ENCODE data around the gene SLC22A1. TPM values are rescaled to one million over a fixed set of nuclear protein-coding genes. Genes with fewer than 3 reads are reported as not detected.
"Not testable (repeated sequence)": the region's sequence is repeated elsewhere in the genome, so short reads cannot be mapped to it uniquely, and the experiment has no call there.

Gene SLC22A1
- total RNA-seq, 1 experiment from 2014 or later: 1.2 TPM

- TF ChIP-seq EMX1 (CRISPR knock-in tag; IDR thresholded peaks at IDR 0.05) (no peak), ZNF423 (CRISPR knock-in tag; IDR thresholded peaks at IDR 0.05) (no peak)
Observed at GRCh38 chr6:160112628-160113299, 8.9 kb upstream of the SLC22A1 start (continued).

GRCh38 chr6:160114536-160114935 lies 7.1 kb upstream of the SLC22A1 start:
- H3K9me3 Mint-ChIP-seq: peaks cover 22% of the 10 kb centered on the region
- H3K4me3 Mint-ChIP-seq; CTCF ChIA-PET; H3K27me3 Mint-ChIP-seq (ENCODE audit: low read depth); H3K36me3 Mint-ChIP-seq; ATAC-seq; DNase-seq (ENCODE audit: low spot score); H3K27ac Mint-ChIP-seq; POLR2A ChIA-PET: not testable (repeated sequence)
- peaks cover 16% of the 10 kb centered on the region for H3K4me1 Mint-ChIP-seq

GRCh38 chr6:160115421-160115820 lies 6.2 kb upstream of the SLC22A1 start:
- Mint-ChIP-seq H3K4me1 (peaks cover 16% of the 10 kb centered on the region), H3K27ac (no peak overlapping the region), H3K4me3 (no peak overlapping the region), H3K9me3 (peaks cover 23% of the 10 kb centered on the region), H3K36me3 (peaks cover 10% of the 10 kb centered on the region), H3K27me3 (ENCODE audit: low read depth) (no peaks in the 10 kb centered on the region)
- CTCF ChIA-PET: no interaction called here
- POLR2A ChIA-PET: no interaction called here
- no peak for ATAC-seq
- no peak for TF ChIP-seq NFE2L1 (CRISPR knock-in tag; IDR thresholded peaks at IDR 0.05)
- no peak for TF ChIP-seq JAZF1 (CRISPR knock-in tag; IDR thresholded peaks at IDR 0.05)
- no peak for TF ChIP-seq ZSCAN18 (CRISPR knock-in tag; IDR thresholded peaks at IDR 0.05)
- TF ChIP-seq SMAD4 (CRISPR knock-in tag; IDR thresholded peaks at IDR 0.05): no peak
- TF ChIP-seq ATF1 (CRISPR knock-in tag; IDR thresholded peaks at IDR 0.05): no peak
- TF ChIP-seq ZNF532 (CRISPR knock-in tag; IDR thresholded peaks at IDR 0.05; ENCODE audit: borderline replicate concordance): no peak
- DNase-seq (ENCODE audit: low spot score): no peak

- Mint-ChIP-seq H3K4me1 (peaks cover 7% of the 10 kb centered on the region), H3K27ac (no peak overlapping the region), H3K4me3 (no peak overlapping the region), H3K27me3 (ENCODE audit: low read depth) (no peaks in the 10 kb centered on the region), H3K9me3 (peaks cover 23% of the 10 kb centered on the region), H3K36me3 (peaks cover 10% of the 10 kb centered on the region)
- no peak for TF ChIP-seq SMAD3 (CRISPR knock-in tag; IDR thresholded peaks at IDR 0.05; ENCODE audit: borderline replicate concordance)
- TF ChIP-seq ZNF219 (CRISPR knock-in tag; IDR thresholded peaks at IDR 0.05; ENCODE audit: borderline replicate concordance): no peak
- no peak for TF ChIP-seq ZNF232 (CRISPR knock-in tag; IDR thresholded peaks at IDR 0.05)
- TF ChIP-seq MYBL2 (CRISPR knock-in tag; IDR thresholded peaks at IDR 0.05): no peak
- no peak for TF ChIP-seq ATF1 (CRISPR knock-in tag; IDR thresholded peaks at IDR 0.05)
- no peak for TF ChIP-seq ZNF121 (CRISPR knock-in tag; IDR thresholded peaks at IDR 0.05)
- no peak for TF ChIP-seq ESRRA (CRISPR knock-in tag; IDR thresholded peaks at IDR 0.05; ENCODE audit: borderline replicate concordance)
- TF ChIP-seq HMGA2 (CRISPR knock-in tag; IDR thresholded peaks at IDR 0.05): no peak
- ChIA-PET POLR2A (no interaction called here), CTCF (no interaction called here)
- ATAC-seq (no peak), DNase-seq (ENCODE audit: low spot score) (no peak)
Observed at GRCh38 chr6:160116411-160116810, 5.2 kb upstream of the SLC22A1 start.
